HepG2 (cell line): ENCODE data around the gene PRRT2. TPM values are rescaled to one million over a fixed set of nuclear protein-coding genes. Genes with fewer than 3 reads are reported as not detected.
A peak's percentile ranks its signal among the peaks of the same experiment; 100 is the strongest.

Experiments
- CEBPG ChIP-seq: IDR thresholded peaks from 2 replicates; pipeline ENCODE4 v1.6.1; 2016
- CENPT ChIP-seq: sonication (generic); formaldehyde crosslinking; IDR thresholded peaks from 2 replicates; pipeline ENCODE4 v1.8.0; 2022; ENCODE audit warnings: low read depth, mild to moderate bottlenecking, moderate library complexity, missing genetic modification reagents
- EED ChIP-seq: sonication (generic); formaldehyde crosslinking; IDR thresholded peaks from 2 replicates; pipeline ENCODE4 v1.5.0; 2020; ENCODE audit warnings: mild to moderate bottlenecking, missing genetic modification reagents
- HNRNPK ChIP-seq: fragments of 200-400 bp; formaldehyde crosslinking; IDR thresholded peaks from 2 replicates; pipeline ENCODE4 v1.6.1; 2018; ENCODE audit warnings: low read length, low read depth, moderate library complexity, mild to moderate bottlenecking; ENCODE audit not compliant: poor library complexity, severe bottlenecking
- PITX1 ChIP-seq: sonication (generic); formaldehyde crosslinking; IDR thresholded peaks from 2 replicates; pipeline ENCODE4 v1.5.1; 2020; ENCODE audit warnings: mild to moderate bottlenecking, missing genetic modification reagents
- ZKSCAN1 ChIP-seq: fragments of 150-350 bp; IDR thresholded peaks from 2 replicates; pipeline ENCODE4 v1.6.1; 2014; ENCODE audit warnings: low read length
- polyA plus RNA-seq, 8 experiments: library from polyadenylated mRNA; depleted of rRNA in 3 of 8; stranded (reverse) in 7 of 8; unstranded in 1 of 8; fragments of >200 nt; fragmentation: Illumina TruSeq in 4 of 8; extraction: Trizol in 4 of 8; gene quantifications; 2 replicates each; pipeline versions ENCODE4 v1.2.1 to v1.2.3, GENCODE V29; 2011 to 2016; ENCODE audit warnings: low read depth in 4 of 8, missing spikeins in 1 of 8, mixed read lengths in 1 of 8; ENCODE audit not compliant: insufficient read depth in 1 of 8
- total RNA-seq, 5 experiments: library from RNA; depleted of rRNA; stranded (reverse); fragments of >200 nt; fragmentation: Illumina TruSeq; extraction: Trizol; gene quantifications; 2 replicates each; pipeline ENCODE4 v1.2.3, GENCODE V29; 2016; ENCODE audit warnings: low read depth in 1 of 5
- TF ChIP-seq, protein P1 (sequence below): sonication (generic); formaldehyde crosslinking; IDR thresholded peaks from 2 replicates; pipeline ENCODE4 v1.5.0; 2020; ENCODE audit warnings: mild to moderate bottlenecking, missing genetic modification reagents, borderline replicate concordance
- TF ChIP-seq, protein P2 (sequence below): sonication (generic); formaldehyde crosslinking; IDR thresholded peaks from 2 replicates; pipeline ENCODE4 v1.4.0; 2020; ENCODE audit warnings: missing genetic modification reagents, mild to moderate bottlenecking, borderline replicate concordance
- TF ChIP-seq, protein P3 (sequence below): sonication (generic); formaldehyde crosslinking; IDR thresholded peaks from 2 replicates; pipeline ENCODE4 v1.4.0; 2020; ENCODE audit warnings: mild to moderate bottlenecking, low read depth, missing genetic modification reagents
- TF ChIP-seq, protein P4 (sequence below): sonication (generic); formaldehyde crosslinking; IDR thresholded peaks from 2 replicates; pipeline ENCODE4 v1.5.0; 2020; ENCODE audit warnings: missing genetic modification reagents
- TF ChIP-seq, protein P5 (sequence below): sonication (generic); formaldehyde crosslinking; IDR thresholded peaks from 2 replicates; pipeline ENCODE4 v1.9.0; 2021; ENCODE audit warnings: mild to moderate bottlenecking, missing genetic modification reagents
- TF ChIP-seq, protein P6 (sequence below): sonication (generic); formaldehyde crosslinking; IDR thresholded peaks from 2 replicates; pipeline ENCODE4 v1.4.0; 2020; ENCODE audit warnings: missing genetic modification reagents
- TF ChIP-seq, protein P7 (sequence below): sonication (generic); formaldehyde crosslinking; IDR thresholded peaks from 2 replicates; pipeline ENCODE4 v1.5.0; 2020; ENCODE audit warnings: missing genetic modification reagents

PRRT2 gene
- total and polyA plus RNA-seq, 2 of the 13 experiments (the other 11 are each of a cell fraction or from before 2014, with no cell fraction given), result 0.51 to 1.1 TPM

DNA sequence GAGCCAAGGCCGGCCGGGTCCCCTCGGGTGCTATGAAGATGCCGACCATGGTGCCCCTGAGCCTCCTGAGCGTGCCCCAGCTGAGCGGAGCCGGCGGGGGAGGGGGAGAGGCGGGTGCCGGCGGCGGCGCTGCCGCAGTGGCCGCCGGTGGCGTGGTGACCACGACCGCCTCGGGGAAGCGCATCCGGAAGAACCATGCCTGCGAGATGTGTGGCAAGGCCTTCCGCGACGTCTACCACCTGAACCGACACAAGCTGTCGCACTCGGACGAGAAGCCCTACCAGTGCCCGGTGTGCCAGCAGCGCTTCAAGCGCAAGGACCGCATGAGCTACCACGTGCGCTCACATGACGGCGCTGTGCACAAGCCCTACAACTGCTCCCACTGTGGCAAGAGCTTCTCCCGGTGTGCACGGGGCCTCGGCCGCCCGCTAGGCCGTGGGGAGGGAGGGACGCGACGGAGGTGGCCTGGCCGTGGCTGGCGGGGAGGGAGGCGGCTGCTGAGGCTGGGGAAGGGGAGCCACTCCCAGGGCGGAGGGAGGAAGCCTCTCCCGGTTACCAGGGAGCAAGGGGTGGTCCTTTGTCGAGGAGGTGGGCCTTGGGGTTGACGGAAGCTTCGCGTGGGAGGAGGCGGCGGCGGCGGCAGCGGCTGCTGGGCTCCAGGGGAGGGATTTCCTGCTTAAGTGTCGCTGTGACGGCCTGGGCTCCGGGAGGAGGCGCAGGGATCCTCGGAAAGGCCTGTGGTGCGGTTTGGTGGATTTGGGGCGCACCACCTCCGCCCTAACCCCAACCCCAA lies 4.4 kb upstream of the PRRT2 start (continued):
- TF ChIP-seq, protein P1, sequence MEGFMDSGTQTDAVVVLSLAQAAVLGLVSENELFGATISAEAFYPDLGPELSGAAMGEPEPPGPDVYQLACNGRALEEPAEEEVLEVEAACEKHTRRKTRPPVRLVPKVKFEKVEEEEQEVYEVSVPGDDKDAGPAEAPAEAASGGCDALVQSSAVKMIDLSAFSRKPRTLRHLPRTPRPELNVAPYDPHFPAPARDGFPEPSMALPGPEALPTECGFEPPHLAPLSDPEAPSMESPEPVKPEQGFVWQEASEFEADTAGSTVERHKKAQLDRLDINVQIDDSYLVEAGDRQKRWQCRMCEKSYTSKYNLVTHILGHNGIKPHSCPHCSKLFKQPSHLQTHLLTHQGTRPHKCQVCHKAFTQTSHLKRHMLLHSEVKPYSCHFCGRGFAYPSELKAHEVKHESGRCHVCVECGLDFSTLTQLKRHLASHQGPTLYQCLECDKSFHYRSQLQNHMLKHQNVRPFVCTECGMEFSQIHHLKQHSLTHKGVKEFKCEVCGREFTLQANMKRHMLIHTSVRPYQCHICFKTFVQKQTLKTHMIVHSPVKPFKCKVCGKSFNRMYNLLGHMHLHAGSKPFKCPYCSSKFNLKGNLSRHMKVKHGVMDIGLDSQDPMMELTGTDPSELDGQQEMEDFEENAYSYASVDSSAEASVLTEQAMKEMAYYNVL (CRISPR knock-in tag), result peak; percentile 65
- TF ChIP-seq CEBPG (CRISPR knock-in tag) (0 out of 2 replicates have a peak, but pooled peaks have one; percentile 35), HNRNPK (no peak), ZKSCAN1 (no peak), CENPT (peak; percentile 99), PITX1 (CRISPR knock-in tag) (peak; percentile 92), EED (CRISPR knock-in tag) (peak; percentile 96; the same call in 1 of the 2 replicates)
- TF ChIP-seq, protein P2, sequence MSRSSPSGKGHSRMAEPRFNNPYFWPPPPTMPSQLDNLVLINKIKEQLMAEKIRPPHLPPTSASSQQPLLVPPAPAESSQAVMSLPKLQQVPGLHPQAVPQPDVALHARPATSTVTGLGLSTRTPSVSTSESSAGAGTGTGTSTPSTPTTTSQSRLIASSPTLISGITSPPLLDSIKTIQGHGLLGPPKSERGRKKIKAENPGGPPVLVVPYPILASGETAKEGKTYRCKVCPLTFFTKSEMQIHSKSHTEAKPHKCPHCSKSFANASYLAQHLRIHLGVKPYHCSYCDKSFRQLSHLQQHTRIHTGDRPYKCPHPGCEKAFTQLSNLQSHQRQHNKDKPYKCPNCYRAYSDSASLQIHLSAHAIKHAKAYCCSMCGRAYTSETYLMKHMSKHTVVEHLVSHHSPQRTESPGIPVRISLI (CRISPR knock-in tag), result peak; percentile 81
- TF ChIP-seq, protein P3, sequence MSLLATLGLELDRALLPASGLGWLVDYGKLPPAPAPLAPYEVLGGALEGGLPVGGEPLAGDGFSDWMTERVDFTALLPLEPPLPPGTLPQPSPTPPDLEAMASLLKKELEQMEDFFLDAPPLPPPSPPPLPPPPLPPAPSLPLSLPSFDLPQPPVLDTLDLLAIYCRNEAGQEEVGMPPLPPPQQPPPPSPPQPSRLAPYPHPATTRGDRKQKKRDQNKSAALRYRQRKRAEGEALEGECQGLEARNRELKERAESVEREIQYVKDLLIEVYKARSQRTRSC (CRISPR knock-in tag), result peak; percentile 98; the same call in 1 of the 2 replicates
- TF ChIP-seq, protein P4, sequence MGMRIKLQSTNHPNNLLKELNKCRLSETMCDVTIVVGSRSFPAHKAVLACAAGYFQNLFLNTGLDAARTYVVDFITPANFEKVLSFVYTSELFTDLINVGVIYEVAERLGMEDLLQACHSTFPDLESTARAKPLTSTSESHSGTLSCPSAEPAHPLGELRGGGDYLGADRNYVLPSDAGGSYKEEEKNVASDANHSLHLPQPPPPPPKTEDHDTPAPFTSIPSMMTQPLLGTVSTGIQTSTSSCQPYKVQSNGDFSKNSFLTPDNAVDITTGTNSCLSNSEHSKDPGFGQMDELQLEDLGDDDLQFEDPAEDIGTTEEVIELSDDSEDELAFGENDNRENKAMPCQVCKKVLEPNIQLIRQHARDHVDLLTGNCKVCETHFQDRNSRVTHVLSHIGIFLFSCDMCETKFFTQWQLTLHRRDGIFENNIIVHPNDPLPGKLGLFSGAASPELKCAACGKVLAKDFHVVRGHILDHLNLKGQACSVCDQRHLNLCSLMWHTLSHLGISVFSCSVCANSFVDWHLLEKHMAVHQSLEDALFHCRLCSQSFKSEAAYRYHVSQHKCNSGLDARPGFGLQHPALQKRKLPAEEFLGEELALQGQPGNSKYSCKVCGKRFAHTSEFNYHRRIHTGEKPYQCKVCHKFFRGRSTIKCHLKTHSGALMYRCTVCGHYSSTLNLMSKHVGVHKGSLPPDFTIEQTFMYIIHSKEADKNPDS (CRISPR knock-in tag), result no peak; the same call in 1 of the 2 replicates
- TF ChIP-seq, protein P5, sequence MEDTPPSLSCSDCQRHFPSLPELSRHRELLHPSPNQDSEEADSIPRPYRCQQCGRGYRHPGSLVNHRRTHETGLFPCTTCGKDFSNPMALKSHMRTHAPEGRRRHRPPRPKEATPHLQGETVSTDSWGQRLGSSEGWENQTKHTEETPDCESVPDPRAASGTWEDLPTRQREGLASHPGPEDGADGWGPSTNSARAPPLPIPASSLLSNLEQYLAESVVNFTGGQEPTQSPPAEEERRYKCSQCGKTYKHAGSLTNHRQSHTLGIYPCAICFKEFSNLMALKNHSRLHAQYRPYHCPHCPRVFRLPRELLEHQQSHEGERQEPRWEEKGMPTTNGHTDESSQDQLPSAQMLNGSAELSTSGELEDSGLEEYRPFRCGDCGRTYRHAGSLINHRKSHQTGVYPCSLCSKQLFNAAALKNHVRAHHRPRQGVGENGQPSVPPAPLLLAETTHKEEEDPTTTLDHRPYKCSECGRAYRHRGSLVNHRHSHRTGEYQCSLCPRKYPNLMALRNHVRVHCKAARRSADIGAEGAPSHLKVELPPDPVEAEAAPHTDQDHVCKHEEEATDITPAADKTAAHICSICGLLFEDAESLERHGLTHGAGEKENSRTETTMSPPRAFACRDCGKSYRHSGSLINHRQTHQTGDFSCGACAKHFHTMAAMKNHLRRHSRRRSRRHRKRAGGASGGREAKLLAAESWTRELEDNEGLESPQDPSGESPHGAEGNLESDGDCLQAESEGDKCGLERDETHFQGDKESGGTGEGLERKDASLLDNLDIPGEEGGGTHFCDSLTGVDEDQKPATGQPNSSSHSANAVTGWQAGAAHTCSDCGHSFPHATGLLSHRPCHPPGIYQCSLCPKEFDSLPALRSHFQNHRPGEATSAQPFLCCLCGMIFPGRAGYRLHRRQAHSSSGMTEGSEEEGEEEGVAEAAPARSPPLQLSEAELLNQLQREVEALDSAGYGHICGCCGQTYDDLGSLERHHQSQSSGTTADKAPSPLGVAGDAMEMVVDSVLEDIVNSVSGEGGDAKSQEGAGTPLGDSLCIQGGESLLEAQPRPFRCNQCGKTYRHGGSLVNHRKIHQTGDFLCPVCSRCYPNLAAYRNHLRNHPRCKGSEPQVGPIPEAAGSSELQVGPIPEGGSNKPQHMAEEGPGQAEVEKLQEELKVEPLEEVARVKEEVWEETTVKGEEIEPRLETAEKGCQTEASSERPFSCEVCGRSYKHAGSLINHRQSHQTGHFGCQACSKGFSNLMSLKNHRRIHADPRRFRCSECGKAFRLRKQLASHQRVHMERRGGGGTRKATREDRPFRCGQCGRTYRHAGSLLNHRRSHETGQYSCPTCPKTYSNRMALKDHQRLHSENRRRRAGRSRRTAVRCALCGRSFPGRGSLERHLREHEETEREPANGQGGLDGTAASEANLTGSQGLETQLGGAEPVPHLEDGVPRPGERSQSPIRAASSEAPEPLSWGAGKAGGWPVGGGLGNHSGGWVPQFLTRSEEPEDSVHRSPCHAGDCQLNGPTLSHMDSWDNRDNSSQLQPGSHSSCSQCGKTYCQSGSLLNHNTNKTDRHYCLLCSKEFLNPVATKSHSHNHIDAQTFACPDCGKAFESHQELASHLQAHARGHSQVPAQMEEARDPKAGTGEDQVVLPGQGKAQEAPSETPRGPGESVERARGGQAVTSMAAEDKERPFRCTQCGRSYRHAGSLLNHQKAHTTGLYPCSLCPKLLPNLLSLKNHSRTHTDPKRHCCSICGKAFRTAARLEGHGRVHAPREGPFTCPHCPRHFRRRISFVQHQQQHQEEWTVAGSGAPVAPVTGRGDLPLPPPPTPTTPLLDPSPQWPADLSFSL (CRISPR knock-in tag), result peak; percentile 80
- TF ChIP-seq, protein P6, sequence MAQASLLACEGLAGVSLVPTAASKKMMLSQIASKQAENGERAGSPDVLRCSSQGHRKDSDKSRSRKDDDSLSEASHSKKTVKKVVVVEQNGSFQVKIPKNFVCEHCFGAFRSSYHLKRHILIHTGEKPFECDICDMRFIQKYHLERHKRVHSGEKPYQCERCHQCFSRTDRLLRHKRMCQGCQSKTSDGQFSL (CRISPR knock-in tag), result 0 out of 2 replicates have a peak, but pooled peaks have one; percentile 75
- TF ChIP-seq, protein P7, sequence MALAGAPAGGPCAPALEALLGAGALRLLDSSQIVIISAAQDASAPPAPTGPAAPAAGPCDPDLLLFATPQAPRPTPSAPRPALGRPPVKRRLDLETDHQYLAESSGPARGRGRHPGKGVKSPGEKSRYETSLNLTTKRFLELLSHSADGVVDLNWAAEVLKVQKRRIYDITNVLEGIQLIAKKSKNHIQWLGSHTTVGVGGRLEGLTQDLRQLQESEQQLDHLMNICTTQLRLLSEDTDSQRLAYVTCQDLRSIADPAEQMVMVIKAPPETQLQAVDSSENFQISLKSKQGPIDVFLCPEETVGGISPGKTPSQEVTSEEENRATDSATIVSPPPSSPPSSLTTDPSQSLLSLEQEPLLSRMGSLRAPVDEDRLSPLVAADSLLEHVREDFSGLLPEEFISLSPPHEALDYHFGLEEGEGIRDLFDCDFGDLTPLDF (CRISPR knock-in tag), result peak; percentile 76
